Measurements from ENCODE around the gene YPEL5. TPM values are rescaled to one million over a fixed set of nuclear protein-coding genes. Genes with fewer than 3 reads are reported as not detected.

The YPEL5 gene
- total RNA-seq, 4 donors from 2014 or later: 34.1 to 65.0 (median 40.7) TPM

- H3K27ac ChIP-seq: no peak overlapping the region
These were observed 34.2 kb upstream of the YPEL5 start for GRCh38 chr2:30112561-30112960.

GRCh38 chr2:30113617-30114293, 33.1 kb upstream of the YPEL5 start:
- H3K27me3 ChIP-seq: peaks cover 0 to 15% (median 0%) of the 10 kb centered on the region in 4 donors
- H3K27ac ChIP-seq: no peak overlapping the region
- 49 to 58% methylated on average over 4 to 5 of the region's 5 CpGs for WGBS, 2 donors
- TF ChIP-seq CTCF (IDR thresholded peaks at IDR 0.05) (no peak), POLR2A (IDR thresholded peaks at IDR 0.05) (no peak)
- H3K4me3 ChIP-seq: no peak overlapping the region
- no peaks in the 10 kb centered on the region for H3K36me3 ChIP-seq
- H3K9me3 ChIP-seq: no peaks in the 10 kb centered on the region
- no peaks in the 10 kb centered on the region for H3K4me1 ChIP-seq
- intact Hi-C loops (cut with DNase I): no loop called here
- no peak for DNase-seq

More at GRCh38 chr2:30112561-30112960, 34.2 kb upstream of the YPEL5 start:
- no peak for DNase-seq
- peaks cover 0 to 10% (median 0%) of the 10 kb centered on the region in 4 donors for H3K27me3 ChIP-seq
- intact Hi-C loops (cut with DNase I): no loop called here
- H3K36me3 ChIP-seq: no peaks in the 10 kb centered on the region
- H3K9me3 ChIP-seq: no peaks in the 10 kb centered on the region
- WGBS, 2 donors: 82 to 89% methylated on average over 10 of the region's 10 CpGs
- no peaks in the 10 kb centered on the region for H3K4me1 ChIP-seq
- TF ChIP-seq CTCF (IDR thresholded peaks at IDR 0.05) (no peak), POLR2A (IDR thresholded peaks at IDR 0.05) (no peak)
- H3K4me3 ChIP-seq: no peak overlapping the region

GRCh38 chr2:30115141-30115980, 31.4 kb upstream of the YPEL5 start:
- TF ChIP-seq POLR2A (IDR thresholded peaks at IDR 0.05): no peak
- TF ChIP-seq CTCF (IDR thresholded peaks at IDR 0.05): peak; percentile 47 to 93 (median 90)
- H3K27me3 ChIP-seq: peaks cover 0 to 15% (median 0%) of the 10 kb centered on the region in 4 donors
- H3K4me1 ChIP-seq: no peaks in the 10 kb centered on the region
- intact Hi-C loops (cut with DNase I): no loop called here
- 47 to 53% methylated on average over 17 to 19 of the region's 19 CpGs for WGBS, 2 donors
- H3K4me3 ChIP-seq: no peak overlapping the region
- no peaks in the 10 kb centered on the region for H3K9me3 ChIP-seq
- no peak overlapping the region for H3K27ac ChIP-seq
- no peak for DNase-seq
- H3K36me3 ChIP-seq: no peaks in the 10 kb centered on the region

- Histone ChIP-seq H3K27ac (no peak overlapping the region), H3K36me3 (no peaks in the 10 kb centered on the region), H3K4me3 (no peak overlapping the region), H3K27me3 (peaks cover 0 to 15% (median 0%) of the 10 kb centered on the region in 4 donors), H3K9me3 (no peaks in the 10 kb centered on the region), H3K4me1 (no peaks in the 10 kb centered on the region)
- TF ChIP-seq CTCF (IDR thresholded peaks at IDR 0.05) (no peak), POLR2A (IDR thresholded peaks at IDR 0.05) (no peak)
- WGBS, 2 donors: 62 to 72% methylated on average over 4 to 5 of the region's 5 CpGs
- no peak for DNase-seq
- intact Hi-C loops (cut with DNase I): no loop called here
These were observed 30.9 kb upstream of the YPEL5 start for GRCh38 chr2:30115981-30116285.

GRCh38 chr2:30122362-30122761, 24.4 kb upstream of the YPEL5 start:
- intact Hi-C loops (cut with DNase I): no loop called here
- 50% methylated on average over 1 of the region's 3 CpGs; no CpG with 5 or more reads in 1 of the 2 donors for WGBS, 2 donors

More at GRCh38 chr2:30122362-30122761, 24.4 kb upstream of the YPEL5 start:
- Histone ChIP-seq H3K4me1 (peaks cover 0 to 2% (median 0%) of the 10 kb centered on the region in 3 donors), H3K27me3 (peaks cover 0 to 13% (median 0%) of the 10 kb centered on the region in 4 donors), H3K27ac (no peak overlapping the region), H3K4me3 (no peak overlapping the region), H3K9me3 (no peaks in the 10 kb centered on the region), H3K36me3 (no peaks in the 10 kb centered on the region)
- DNase-seq: no peak
- no peak for TF ChIP-seq CTCF (IDR thresholded peaks at IDR 0.05)
- no peak for TF ChIP-seq POLR2A (IDR thresholded peaks at IDR 0.05)
